ENCODE results near the gene RPS15A. TPM values are rescaled to one million over a fixed set of nuclear protein-coding genes. Genes with fewer than 3 reads are reported as not detected.

Gene RPS15A
- total RNA-seq, 2 experiments from 2014 or later, result 1,939 to 2,119 TPM

DNA sequence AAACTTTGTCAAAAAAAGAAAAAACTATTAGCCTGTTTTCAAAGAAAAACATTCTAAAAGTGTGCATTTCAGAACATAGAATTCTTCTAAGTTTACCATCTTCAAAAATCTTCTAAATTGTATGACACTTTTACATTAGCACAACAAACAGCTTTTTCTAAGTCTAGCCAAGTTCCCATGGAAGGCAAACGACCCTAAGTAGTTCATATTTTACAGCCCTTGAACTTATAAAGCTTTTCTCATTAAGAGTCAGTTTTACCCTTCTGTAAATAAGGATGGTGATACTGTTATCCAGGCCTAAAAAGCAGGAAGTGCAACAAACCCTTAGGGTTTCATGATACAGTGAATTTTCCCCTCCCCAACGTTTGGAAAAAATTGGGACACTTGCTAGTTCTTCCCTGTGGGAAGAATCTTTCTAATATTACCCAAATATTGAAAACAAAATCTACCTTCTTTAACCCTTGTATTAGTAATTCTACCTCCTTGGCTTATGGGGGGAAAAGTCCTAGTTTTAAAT is 15.2 kb upstream of the RPS15A start:
- no peak for DNase-seq
- Mint-ChIP-seq H3K4me3 (no peak overlapping the region), H3K27ac (peak overlapping the region; percentile 88), H3K27me3 (no peaks in the 10 kb centered on the region), H3K36me3 (ENCODE audit: low read depth) (peaks cover 63% of the 10 kb centered on the region), H3K9me3 (no peaks in the 10 kb centered on the region), H3K4me1 (peaks cover 49% of the 10 kb centered on the region)
- POLR2A ChIA-PET, result no interaction called here
- CTCF ChIA-PET, result interaction anchor here (0.8 to 1.3 kb wide), 5 partner anchors 10 to 38 kb away, joined by 3 to 4 read pairs (median 3); partner anchors contain the start of gene RPS15A

DNA sequence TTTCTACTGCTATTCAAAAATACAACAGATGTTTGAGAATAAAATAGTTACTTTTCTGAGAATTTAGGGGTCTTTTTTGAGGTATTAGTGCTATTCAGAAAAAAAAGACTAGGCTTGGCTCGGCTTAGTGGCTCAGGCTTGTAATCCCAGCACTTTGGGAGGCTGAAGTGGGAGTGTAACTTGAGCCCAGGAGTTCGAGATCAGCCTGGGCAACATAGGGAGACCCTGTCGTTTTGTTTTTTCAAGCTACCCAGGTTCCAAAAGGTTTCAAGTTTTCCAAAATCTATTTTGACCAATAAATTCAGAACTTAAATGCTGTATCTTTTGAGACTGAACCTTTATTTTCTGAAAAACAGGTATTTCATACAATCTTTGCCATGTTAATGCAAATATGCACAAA is 14.4 kb upstream of the RPS15A start:
- H3K27me3 Mint-ChIP-seq, result no peaks in the 10 kb centered on the region
- peak overlapping the region; percentile 5 for H3K4me3 Mint-ChIP-seq
- H3K4me1 Mint-ChIP-seq, result peaks cover 56% of the 10 kb centered on the region
- no peaks in the 10 kb centered on the region for H3K9me3 Mint-ChIP-seq
- H3K27ac Mint-ChIP-seq, result peak overlapping the region; percentile 88
- DNase-seq, result no peak
- POLR2A ChIA-PET, result interaction anchor here (0.6 to 1.7 kb wide), 3 partner anchors 15 to 94 kb away, joined by 4 to 7 read pairs (median 7); partner anchors contain the start of gene RPS15A
- CTCF ChIA-PET, result interaction anchor here (1.0 to 7.2 kb wide), 6 partner anchors 9 to 39 kb away, joined by 3 to 86 read pairs (median 4); partner anchors contain the start of gene RPS15A
- peaks cover 63% of the 10 kb centered on the region for H3K36me3 Mint-ChIP-seq (ENCODE audit: low read depth)

DNA sequence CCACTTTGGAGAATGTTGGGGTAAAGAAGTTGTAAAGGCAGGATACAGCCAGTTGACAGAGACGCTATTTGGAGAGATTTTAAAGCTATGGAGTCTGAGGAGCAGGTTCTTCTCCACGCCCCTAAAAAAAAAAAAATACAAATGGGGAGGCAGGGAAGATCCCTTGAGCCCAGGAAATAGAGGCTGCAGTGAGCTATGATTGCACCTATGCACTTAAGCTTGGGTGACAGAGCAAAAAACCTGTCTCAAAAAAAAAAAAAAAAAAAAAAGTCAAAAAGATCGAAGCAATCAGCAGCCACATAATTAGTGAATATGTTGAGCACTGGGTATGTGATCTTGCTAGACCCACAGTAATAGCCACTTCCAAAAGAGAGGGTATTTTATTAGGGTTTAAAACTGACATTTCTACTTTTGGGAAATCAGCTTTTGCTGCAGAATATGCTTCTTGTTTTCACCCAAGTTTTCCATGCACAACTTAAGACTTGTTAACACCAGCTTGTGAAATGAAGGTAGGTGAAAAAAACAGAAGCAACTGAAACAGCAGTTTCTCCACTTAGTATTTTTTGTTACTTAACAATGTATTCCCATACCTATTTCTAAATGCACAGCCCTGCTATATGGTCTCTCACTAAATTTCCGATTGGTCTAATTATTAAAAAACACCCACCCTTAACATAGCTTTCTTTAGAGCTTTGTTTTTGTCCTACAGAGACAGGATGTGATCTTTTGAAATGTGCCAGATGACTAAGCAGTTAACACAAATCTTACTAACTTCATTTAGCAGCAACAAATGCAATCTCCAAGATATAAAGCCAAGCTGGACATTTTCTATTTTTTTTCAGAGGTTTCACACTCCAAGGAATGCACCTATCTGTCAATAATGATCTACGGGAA is 13.7 kb upstream of the RPS15A start:
- CTCF ChIA-PET, result interaction anchor here (0.6 to 7.2 kb wide), 7 partner anchors 13 to 154 kb away, joined by 3 to 86 read pairs (median 3); partner anchors contain the start of gene RPS15A
- H3K9me3 Mint-ChIP-seq, result no peaks in the 10 kb centered on the region
- H3K36me3 Mint-ChIP-seq (ENCODE audit: low read depth), result peaks cover 58% of the 10 kb centered on the region

DNA sequence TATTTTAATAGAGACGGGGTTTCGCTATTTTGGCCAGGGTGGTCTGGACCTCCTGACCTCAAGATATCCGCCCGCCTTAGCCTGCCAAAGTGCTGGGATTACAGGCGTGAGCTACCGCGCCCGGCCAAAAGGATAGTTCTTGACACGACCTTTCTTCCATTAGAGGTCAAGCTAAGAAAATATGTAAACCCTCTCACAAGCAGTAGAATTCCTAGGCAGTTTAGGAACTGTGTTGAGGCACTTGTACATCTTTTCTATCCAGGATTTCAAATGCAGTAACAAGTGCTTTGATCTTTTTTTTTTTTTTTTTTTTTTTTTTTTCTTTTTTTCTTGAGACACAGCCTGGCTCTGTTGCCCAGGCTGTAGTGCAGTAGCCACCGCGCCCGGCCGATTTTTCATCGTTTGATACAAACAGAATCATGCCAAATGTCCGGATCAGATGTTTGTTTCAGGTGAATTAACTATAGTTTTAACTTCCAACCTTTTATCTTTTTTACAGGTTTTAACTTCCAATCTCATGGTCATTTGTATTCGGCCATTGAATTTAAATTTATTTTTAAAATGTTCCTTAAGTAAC is 12.7 kb upstream of the RPS15A start:
- no peaks in the 10 kb centered on the region for H3K9me3 Mint-ChIP-seq
- ChIA-PET CTCF (interaction anchor here (0.6 to 7.2 kb wide), 10 partner anchors 13 to 162 kb away, joined by 3 to 86 read pairs (median 8); partner anchors contain the start of gene RPS15A), POLR2A (interaction anchor here (1.7 kb wide), 1 partner anchor 14 kb away, joined by 4 read pairs; no protein-coding TSS in a partner anchor)
- DNase-seq, result no peak
- peak overlapping the region; percentile 98 for H3K27ac Mint-ChIP-seq
- no peaks in the 10 kb centered on the region for H3K27me3 Mint-ChIP-seq
- peaks cover 59% of the 10 kb centered on the region for H3K36me3 Mint-ChIP-seq (ENCODE audit: low read depth)
- peak overlapping the region; percentile 99 for H3K4me3 Mint-ChIP-seq
- H3K4me1 Mint-ChIP-seq, result peaks cover 70% of the 10 kb centered on the region

More for the DNA sequence above, 13.7 kb upstream of the RPS15A start:
- POLR2A ChIA-PET, result interaction anchor here (0.6 to 1.7 kb wide), 3 partner anchors 14 to 94 kb away, joined by 4 to 7 read pairs (median 7); partner anchors contain the start of gene RPS15A
- H3K27me3 Mint-ChIP-seq, result no peaks in the 10 kb centered on the region
- H3K4me1 Mint-ChIP-seq, result peaks cover 62% of the 10 kb centered on the region
- H3K4me3 Mint-ChIP-seq, result peak overlapping the region; percentile 26
- H3K27ac Mint-ChIP-seq, result peak overlapping the region; percentile 88
- no peak for DNase-seq

DNA sequence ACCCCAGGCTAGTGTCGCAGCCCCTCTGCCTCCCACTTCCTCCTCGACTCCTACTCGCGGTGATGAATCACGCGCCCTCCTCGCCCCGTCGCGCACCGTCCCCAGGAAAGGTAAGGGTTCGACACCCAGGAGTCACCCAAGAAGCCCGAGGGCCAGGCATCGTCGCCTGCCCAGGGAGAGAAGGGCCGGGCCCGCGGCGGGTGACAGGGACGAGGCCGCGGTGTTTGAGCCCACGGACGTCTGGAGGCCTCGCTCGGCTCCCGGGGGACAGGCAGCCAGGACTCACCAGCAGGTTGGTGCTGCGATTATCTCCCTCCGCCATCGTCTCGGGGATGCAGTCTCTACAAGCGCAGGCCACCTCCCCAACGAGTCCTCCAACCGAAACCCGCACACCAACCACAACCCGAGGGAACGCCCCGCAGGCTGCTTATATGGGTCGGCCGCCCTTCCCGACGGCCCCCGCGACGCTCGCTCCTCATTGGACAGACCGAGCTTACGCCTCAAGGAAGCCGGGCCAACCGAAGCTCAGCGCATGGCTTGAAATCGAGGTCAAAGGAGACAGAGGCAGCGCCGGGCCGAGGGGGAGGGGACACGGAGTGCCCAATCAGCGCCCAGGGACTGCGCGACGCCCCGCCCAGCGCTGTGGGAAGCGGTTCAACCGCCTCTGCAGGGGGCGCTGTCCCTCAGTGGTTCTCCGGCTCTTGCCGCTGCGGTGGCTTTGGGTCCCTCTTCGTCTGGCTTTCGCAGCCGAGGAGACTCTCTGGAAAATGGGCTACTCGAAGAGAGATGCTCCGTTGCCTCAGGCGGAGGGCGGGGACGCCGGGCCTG is 11.2 kb upstream of the RPS15A start, which contains the start of gene ARL6IP1:
Gene ARL6IP1, minus strand, starts transcription at position 405 of the 828 bp plus-strand sequence. Its CDS starts 83 bp downstream, at position 322.
- Mint-ChIP-seq H3K27ac (peak within 1 kb of the TSS; percentile 98), H3K27me3 (no peaks in the 10 kb centered on the region), H3K4me1 (peaks cover 73% of the 10 kb centered on the region), H3K4me3 (peak within 1 kb of the TSS; percentile 99), H3K9me3 (no peaks in the 10 kb centered on the region), H3K36me3 (ENCODE audit: low read depth) (peaks cover 55% of the 10 kb centered on the region)
- CTCF ChIA-PET, result interaction anchor here (0.5 to 7.2 kb wide), 28 partner anchors 11 to 1567 kb away, joined by 3 to 86 read pairs (median 4); partner anchors contain the start of gene RPS15A
- peak; percentile 98 for DNase-seq
- POLR2A ChIA-PET, result interaction anchor here (0.6 to 1.6 kb wide), 6 partner anchors 11 to 266 kb away, joined by 3 to 34 read pairs (median 4); partner anchors contain the start of genes COQ7 and RPS15A

DNA sequence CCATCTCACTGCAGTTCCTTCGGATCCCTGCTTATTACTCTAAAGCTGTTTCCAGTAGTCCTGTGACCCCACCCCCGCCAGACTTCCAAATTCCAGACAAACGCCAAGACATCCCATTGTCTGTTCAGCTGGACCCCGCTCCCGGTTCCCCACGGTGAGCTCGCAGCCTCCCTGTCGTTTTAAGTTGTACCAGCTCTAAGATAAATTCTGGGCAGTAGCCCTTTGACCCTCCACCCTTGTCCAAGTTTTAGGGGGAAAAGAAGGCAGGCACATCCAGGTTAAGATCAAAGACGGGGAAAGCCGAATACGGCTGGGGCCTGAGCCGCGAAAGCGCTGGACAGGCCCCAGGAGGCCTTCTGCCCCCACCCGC is 10.6 kb upstream of the RPS15A start:
- Mint-ChIP-seq H3K4me3 (peak overlapping the region; percentile 99), H3K9me3 (no peaks in the 10 kb centered on the region), H3K4me1 (peaks cover 72% of the 10 kb centered on the region), H3K27me3 (no peaks in the 10 kb centered on the region), H3K36me3 (ENCODE audit: low read depth) (peaks cover 55% of the 10 kb centered on the region), H3K27ac (peak overlapping the region; percentile 98)
- DNase-seq, result peak; percentile 18
- ChIA-PET CTCF (interaction anchor here (0.5 to 7.2 kb wide), 7 partner anchors 11 to 1567 kb away, joined by 4 to 86 read pairs (median 11); partner anchors contain the start of gene RPS15A), POLR2A (no interaction called here)

DNA sequence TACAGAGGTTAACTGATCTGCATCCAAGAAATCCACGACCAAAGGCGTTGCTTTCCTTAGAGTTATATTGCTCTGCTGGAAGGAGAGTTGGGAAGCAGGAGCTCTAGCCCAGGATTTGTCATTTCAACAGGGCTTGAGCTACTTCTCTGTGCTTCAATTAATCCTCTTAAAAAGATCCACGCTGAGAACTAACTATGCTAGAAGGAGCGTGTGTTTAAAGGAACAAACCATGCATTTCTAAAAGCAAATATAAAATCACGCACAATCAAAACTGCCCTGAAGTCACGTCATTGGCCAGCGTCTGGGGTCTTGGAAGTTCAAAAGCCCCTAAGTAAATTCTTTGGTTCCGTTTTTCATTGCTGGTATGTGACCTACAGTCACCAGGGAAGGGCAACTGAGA is 10.2 kb upstream of the RPS15A start:
- peaks cover 69% of the 10 kb centered on the region for H3K4me1 Mint-ChIP-seq
- CTCF ChIA-PET, result interaction anchor here (2.4 to 7.2 kb wide), 3 partner anchors 10 to 47 kb away, joined by 11 to 86 read pairs (median 13); partner anchors contain the start of gene RPS15A

DNA sequence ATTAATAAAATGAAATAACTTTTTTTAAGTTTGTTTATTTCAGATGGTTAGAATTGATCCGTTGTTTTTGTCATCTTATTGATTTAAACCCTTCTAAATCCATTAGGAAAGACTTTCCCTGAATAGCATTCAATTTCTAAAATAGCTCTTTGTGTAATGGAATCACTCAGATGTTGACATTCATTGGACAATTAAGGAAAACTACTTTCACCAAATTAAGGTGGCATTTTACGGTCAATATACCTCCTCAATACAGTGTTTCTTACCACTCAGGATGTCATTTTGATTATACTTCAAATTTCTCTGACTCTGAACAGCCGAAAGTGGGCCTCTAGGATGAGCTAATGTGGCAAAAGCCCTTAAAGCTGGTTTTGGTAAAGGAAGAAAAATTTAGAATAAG is 9.4 kb upstream of the RPS15A start:
- H3K36me3 Mint-ChIP-seq (ENCODE audit: low read depth), result peaks cover 60% of the 10 kb centered on the region

More for the DNA sequence above, 10.2 kb upstream of the RPS15A start:
- no peaks in the 10 kb centered on the region for H3K9me3 Mint-ChIP-seq
- H3K27me3 Mint-ChIP-seq, result no peaks in the 10 kb centered on the region
- peak overlapping the region; percentile 99 for H3K4me3 Mint-ChIP-seq
- no peak for DNase-seq
- POLR2A ChIA-PET, result no interaction called here
- H3K27ac Mint-ChIP-seq, result peak overlapping the region; percentile 98
- H3K36me3 Mint-ChIP-seq (ENCODE audit: low read depth), result peaks cover 57% of the 10 kb centered on the region

DNA sequence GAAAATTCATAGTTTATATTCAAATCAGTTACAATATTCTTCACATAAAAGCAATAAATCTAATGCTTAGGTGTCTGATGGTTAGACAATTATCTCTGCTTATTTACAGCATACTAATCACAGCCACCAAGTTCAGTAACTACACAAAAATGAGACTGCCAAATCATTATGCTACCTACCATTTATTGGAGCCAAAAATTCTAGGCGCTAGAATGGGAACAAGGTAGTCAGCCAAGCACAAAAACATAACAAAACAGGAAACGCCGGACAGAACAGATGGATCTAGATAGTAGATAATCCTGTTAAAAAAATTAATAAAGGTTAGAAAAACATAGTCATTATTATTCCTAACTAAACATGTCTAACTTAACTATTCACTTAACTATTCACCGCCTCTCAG is 7.6 kb upstream of the RPS15A start:
- no peaks in the 10 kb centered on the region for H3K9me3 Mint-ChIP-seq
- ChIA-PET CTCF (interaction anchor here (7.2 kb wide), 1 partner anchor 8 kb away, joined by 86 read pairs; the partner anchor contains the start of gene RPS15A), POLR2A (no interaction called here)
- no peak overlapping the region for H3K27ac Mint-ChIP-seq
- H3K27me3 Mint-ChIP-seq, result no peaks in the 10 kb centered on the region
- H3K36me3 Mint-ChIP-seq (ENCODE audit: low read depth), result peaks cover 66% of the 10 kb centered on the region
- H3K4me3 Mint-ChIP-seq, result no peak overlapping the region
- no peak for DNase-seq
- peaks cover 52% of the 10 kb centered on the region for H3K4me1 Mint-ChIP-seq

More for the DNA sequence above, 9.4 kb upstream of the RPS15A start:
- H3K27me3 Mint-ChIP-seq, result no peaks in the 10 kb centered on the region
- DNase-seq, result no peak
- ChIA-PET POLR2A (no interaction called here), CTCF (interaction anchor here (1.4 to 7.2 kb wide), 2 partner anchors 9 to 66 kb away, joined by 3 to 86 read pairs; partner anchors contain the start of gene RPS15A)
- peak overlapping the region; percentile 98 for H3K27ac Mint-ChIP-seq
- peak overlapping the region; percentile 99 for H3K4me3 Mint-ChIP-seq
- H3K9me3 Mint-ChIP-seq, result no peaks in the 10 kb centered on the region
- peaks cover 61% of the 10 kb centered on the region for H3K4me1 Mint-ChIP-seq

DNA sequence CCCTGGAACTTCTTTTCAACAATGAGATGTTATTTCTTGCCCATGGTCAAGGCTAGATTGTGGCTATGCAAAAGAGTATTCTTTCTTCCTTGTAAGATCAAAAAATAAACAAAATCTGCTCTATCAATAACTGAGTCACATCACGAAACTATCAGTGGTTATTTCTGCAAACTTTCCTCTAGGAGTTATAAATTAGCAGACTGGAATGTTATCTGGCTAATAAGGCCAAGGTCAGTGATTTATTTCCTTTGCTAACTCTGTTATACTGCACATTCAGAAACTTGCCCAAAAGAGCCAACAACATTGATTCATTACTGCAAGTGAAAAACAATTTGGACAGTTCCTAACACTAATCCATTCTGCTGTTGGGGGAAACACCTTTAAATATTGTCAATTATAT is 6.2 kb upstream of the RPS15A start:
- no peaks in the 10 kb centered on the region for H3K9me3 Mint-ChIP-seq
- ChIA-PET POLR2A (no interaction called here), CTCF (no interaction called here)
- peaks cover 52% of the 10 kb centered on the region for H3K4me1 Mint-ChIP-seq
- H3K27ac Mint-ChIP-seq, result peak overlapping the region; percentile 50
- no peaks in the 10 kb centered on the region for H3K27me3 Mint-ChIP-seq
- H3K4me3 Mint-ChIP-seq, result no peak overlapping the region
- no peak for DNase-seq
- peaks cover 76% of the 10 kb centered on the region for H3K36me3 Mint-ChIP-seq (ENCODE audit: low read depth)

DNA sequence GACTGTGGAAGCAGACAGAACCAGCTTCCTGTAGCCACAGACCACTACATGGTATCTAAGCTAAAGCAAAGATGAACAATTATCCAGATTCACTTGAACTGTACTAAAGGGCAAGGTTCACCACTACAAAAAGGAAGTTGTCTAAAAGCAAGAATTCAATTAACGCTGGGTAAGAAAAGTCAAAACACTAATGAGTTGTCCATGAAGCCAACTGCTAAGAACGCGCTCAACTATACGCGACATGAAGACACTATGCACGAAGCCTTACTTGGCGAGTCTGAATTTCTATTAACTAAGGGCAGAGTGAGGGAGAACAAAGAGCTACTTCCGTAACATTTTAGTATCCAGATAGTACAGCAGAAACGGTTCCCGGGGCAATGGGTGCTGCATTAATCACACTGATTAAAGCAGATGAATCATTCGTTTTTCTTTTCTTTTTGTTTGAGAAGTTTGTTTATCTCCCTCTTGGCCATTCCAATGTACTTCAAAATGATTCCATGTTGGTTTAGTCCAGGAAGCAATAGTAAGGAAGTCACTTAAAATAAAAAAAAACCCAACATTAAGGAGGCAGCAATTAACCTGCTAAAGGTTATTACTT is 2.8 kb upstream of the RPS15A start:
- CTCF ChIA-PET, result interaction anchor here (1.4 to 8.2 kb wide), 2 partner anchors 8 to 51 kb away, joined by 3 to 86 read pairs; partner anchors contain the start of gene ARL6IP1
- no peak for DNase-seq
- peaks cover 46% of the 10 kb centered on the region for H3K4me1 Mint-ChIP-seq
- H3K36me3 Mint-ChIP-seq (ENCODE audit: low read depth), result peaks cover 79% of the 10 kb centered on the region
- H3K27ac Mint-ChIP-seq, result no peak overlapping the region
- POLR2A ChIA-PET, result interaction anchor here (0.6 kb wide), 1 partner anchor 713 kb away, joined by 5 read pairs; no protein-coding TSS in a partner anchor
- no peaks in the 10 kb centered on the region for H3K9me3 Mint-ChIP-seq
- H3K4me3 Mint-ChIP-seq, result no peak overlapping the region
- no peaks in the 10 kb centered on the region for H3K27me3 Mint-ChIP-seq
